T-helper 17 cell (primary cell): ENCODE measurements around the gene SLC38A3. TPM values are rescaled to one million over a fixed set of nuclear protein-coding genes. Genes with fewer than 3 reads are reported as not detected.
"Not testable (repeated sequence)": the region's sequence is repeated elsewhere in the genome, so short reads cannot be mapped to it uniquely, and the experiment has no call there.

Experiments
- ATAC-seq: fragments of 150-1000 bp; cut with Tn5 transposase; 2 replicates; pipeline ENCODE4 v1.10.0; 2021; ENCODE audit warnings: mild to moderate bottlenecking, moderate library complexity
- DNase-seq, 3 donors: peaks; one replicate each; pipeline versions ENCODE4 v3.0.0 to v3.0.0-alpha.2; 2020 to 2021
- H3K9me3 ChIP-seq: one replicate; pipeline ENCODE4 v1.7.0; 2013; ENCODE audit warnings: low read length, mild to moderate bottlenecking; ENCODE audit not compliant: control insufficient read depth, poor library complexity, severe bottlenecking
- H3K27ac Mint-ChIP-seq: one replicate; pipeline ENCODE4 v1.8.0; 2022; ENCODE audit warnings: mild to moderate bottlenecking, moderate library complexity, mixed read lengths
- H3K27me3 Mint-ChIP-seq: one replicate; pipeline ENCODE4 v1.8.0; 2022; ENCODE audit warnings: mixed read lengths
- H3K36me3 Mint-ChIP-seq: one replicate; pipeline ENCODE4 v1.8.0; 2022; ENCODE audit warnings: low read depth, mixed read lengths
- H3K4me1 Mint-ChIP-seq: one replicate; pipeline ENCODE4 v1.8.0; 2022; ENCODE audit warnings: mild to moderate bottlenecking, mixed read lengths
- H3K4me3 Mint-ChIP-seq: one replicate; pipeline ENCODE4 v1.8.0; 2022; ENCODE audit warnings: mild to moderate bottlenecking, moderate library complexity, mixed read lengths
- total RNA-seq, 4 donors: library from RNA in 2 of 4; stranded (reverse) in 2 of 4; gene quantifications; one replicate each; pipeline ENCODE4 v1.2.3 and lab custom pipeline; 2022 to 2026

Gene SLC38A3
- total RNA-seq, 2 donors from 2014 or later: 0.78 TPM; not detected in 1

DNA sequence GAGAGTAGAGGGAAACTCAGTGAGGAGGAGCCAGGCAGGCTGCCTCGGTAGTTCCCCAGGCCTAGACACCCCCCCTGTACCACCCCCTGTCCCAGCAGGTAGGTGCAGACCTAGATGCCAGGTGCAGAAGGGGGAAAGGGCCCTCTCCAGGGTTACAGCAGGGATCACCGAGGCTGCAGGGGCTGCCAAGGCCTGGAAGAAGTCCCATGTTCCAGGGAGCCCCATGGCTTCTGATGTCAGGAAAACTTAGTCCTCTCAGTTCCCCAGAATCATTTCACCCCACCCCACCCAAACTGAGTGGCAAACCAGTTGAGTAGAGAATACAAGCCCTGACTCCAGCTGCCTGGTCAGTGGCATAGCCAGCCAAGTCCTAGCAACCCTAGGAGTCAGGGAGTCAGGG, 56.4 kb downstream of the SLC38A3 start:
- H3K9me3 ChIP-seq: no peaks in the 10 kb centered on the region
- H3K27me3 Mint-ChIP-seq: no peaks in the 10 kb centered on the region
- ATAC-seq: no peak
- H3K36me3 Mint-ChIP-seq: no peaks in the 10 kb centered on the region
- no peak overlapping the region for H3K4me3 Mint-ChIP-seq
- DNase-seq: no peak
- peaks cover 7% of the 10 kb centered on the region for H3K4me1 Mint-ChIP-seq
- no peak overlapping the region for H3K27ac Mint-ChIP-seq

DNA sequence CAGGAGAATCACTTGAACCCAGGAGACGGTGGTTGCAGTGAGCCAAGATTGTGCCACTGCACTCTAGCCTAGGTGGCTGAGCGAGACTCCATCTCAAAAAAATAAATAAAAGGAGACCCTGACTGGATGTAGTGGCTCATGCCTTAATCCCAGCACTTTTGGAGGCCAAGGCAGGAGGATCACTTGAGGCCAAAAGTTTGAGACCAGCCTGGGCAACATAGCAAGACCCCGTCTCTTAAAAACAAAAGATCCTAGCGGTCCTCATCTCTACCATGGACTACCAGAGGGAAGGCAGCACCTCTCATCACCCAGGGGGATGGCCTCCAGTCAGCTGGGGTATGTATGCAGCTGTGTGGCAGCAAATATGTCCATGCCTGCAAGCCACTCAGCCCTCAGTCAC, 57.1 kb downstream of the SLC38A3 start:
- not testable (repeated sequence) for H3K9me3 ChIP-seq, H3K4me3 Mint-ChIP-seq, H3K36me3 Mint-ChIP-seq, H3K27me3 Mint-ChIP-seq, DNase-seq, H3K4me1 Mint-ChIP-seq, H3K27ac Mint-ChIP-seq, ATAC-seq

DNA sequence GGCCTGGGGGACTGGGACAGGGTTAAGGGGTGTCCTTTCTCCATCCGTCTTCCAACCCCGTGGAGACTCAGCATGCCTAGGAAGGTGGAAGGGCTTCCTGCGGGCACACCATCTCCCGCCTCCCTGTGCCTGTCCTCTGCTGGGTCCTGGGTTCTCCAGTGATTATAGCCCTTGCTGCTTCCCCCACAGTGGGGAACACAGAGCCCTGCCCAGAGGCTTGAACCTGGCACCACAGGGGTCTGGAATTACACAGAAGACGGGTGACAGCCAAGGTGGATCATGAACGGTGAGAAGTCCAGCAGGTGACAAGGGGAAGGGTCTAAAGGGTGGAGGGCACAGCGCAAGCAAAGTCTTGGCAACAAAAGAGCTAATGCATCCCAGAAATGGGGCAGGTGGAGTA, 57.7 kb downstream of the SLC38A3 start:
- no peaks in the 10 kb centered on the region for H3K9me3 ChIP-seq
- Mint-ChIP-seq H3K27ac (peak overlapping the region; percentile 68), H3K4me3 (no peak overlapping the region), H3K36me3 (no peaks in the 10 kb centered on the region), H3K4me1 (peaks cover 7% of the 10 kb centered on the region), H3K27me3 (no peaks in the 10 kb centered on the region)
- ATAC-seq (no peak), DNase-seq (no peak)

DNA sequence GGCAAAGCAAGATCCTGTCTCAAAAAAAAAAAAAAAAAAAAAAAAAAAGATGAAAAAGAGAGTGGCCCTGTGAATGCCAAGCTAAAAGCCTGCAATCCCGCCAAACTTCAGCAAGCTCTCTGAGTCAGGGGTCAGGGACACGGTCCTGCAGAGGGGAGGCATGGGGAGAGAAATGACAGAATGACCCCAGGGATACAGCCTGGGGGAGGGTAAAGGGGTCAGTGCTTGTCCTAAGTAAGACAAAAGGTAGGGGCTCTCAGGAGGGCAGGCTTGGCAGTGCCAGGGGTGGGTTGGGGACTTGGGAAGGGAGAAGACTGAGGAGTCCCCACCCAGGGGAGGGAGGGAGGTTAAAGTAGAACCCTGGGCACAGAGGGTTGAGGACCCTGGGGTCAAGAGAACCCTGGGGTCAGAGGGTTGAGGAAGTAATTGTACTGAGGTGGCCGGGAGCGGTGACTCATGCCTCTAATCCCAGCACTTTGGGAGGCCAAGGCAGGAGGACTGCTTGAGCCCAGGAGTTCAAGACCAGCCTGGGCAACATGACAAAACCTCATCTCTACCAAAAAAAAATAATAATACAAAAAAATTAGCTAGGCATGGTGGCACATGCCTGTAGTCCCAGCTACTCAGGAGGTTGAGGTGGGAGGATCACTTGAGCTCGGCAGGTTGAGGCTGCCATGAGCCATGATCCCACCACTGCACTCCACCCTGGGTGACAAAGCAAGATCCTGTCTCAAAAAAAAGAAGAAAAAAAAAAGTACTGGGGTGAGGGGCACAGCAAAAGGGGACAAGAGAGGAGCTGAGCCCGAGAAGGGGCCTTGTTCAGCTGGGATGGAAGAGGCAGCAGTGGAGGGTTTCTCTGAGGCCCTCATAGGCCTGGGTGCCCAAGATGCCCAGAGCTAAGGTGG, 58.7 kb downstream of the SLC38A3 start:
- no peak for ATAC-seq
- H3K27me3 Mint-ChIP-seq: no peaks in the 10 kb centered on the region
- DNase-seq: no peak
- H3K27ac Mint-ChIP-seq: peak overlapping the region; percentile 68
- peaks cover 7% of the 10 kb centered on the region for H3K4me1 Mint-ChIP-seq
- no peaks in the 10 kb centered on the region for H3K9me3 ChIP-seq
- H3K4me3 Mint-ChIP-seq: no peak overlapping the region
- no peaks in the 10 kb centered on the region for H3K36me3 Mint-ChIP-seq

DNA sequence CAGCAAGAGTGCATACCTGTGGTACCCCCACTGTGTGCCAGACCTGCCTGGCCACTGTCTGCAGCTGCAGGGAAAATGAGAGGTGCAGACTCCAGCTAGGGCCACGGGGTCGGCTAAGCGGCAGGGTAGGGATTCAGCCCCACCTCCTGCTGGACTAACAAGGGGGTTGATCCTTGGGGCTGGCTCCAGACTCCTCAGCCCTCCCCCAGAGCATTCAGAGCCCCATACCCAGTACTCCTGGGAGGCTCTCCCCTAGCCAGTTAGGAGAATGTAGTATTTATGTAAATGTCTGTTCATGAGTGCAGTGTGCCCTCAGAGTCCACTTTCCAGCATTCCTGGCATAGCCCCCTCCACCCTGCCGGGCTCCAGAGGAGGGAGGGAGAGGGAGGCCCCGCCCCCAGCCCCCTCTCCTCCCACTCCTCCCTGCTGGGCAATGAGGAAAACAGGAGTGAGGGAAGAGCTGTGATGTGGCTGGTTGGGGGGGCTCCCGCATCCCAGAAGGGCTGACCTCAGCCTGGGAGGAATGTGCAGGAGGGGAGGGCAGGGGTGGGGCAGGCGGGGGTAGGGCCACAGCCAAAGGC, 59.4 kb downstream of the SLC38A3 start:
- no peak overlapping the region for H3K4me3 Mint-ChIP-seq
- no peaks in the 10 kb centered on the region for H3K9me3 ChIP-seq
- DNase-seq (no peak), ATAC-seq (no peak)
- peak overlapping the region; percentile 68 for H3K27ac Mint-ChIP-seq
- peaks cover 3% of the 10 kb centered on the region for H3K4me1 Mint-ChIP-seq
- no peaks in the 10 kb centered on the region for H3K27me3 Mint-ChIP-seq
- H3K36me3 Mint-ChIP-seq: no peaks in the 10 kb centered on the region

DNA sequence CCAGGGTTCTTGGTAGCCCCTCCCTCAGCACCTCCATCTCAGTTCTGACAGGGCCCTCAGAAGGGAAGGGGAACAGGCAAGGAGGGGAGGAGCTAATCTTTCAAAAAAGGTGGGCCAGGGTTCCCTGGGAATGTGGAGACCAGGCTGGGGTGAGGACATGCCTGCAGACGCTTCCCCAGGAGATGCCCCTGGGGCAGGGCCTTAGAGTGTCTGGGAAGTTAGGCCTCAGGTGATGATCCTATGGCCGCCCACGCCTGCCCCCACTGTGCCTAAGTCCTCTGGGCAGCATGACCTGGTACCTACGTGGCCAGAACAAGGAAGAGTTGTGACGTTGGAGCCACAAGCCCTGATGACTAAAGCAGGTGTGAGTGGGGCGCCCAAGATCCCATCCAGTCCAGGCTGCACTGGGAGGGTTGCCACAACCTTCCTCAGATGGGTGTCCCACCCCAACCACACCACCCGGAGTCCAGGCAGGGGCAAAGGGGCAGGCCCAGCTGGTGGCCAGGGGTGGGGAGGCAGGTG, 60.0 kb downstream of the SLC38A3 start:
- H3K27ac Mint-ChIP-seq: no peak overlapping the region
- no peak for ATAC-seq
- H3K36me3 Mint-ChIP-seq: no peaks in the 10 kb centered on the region
- no peak overlapping the region for H3K4me3 Mint-ChIP-seq
- no peak for DNase-seq
- H3K27me3 Mint-ChIP-seq: no peaks in the 10 kb centered on the region
- no peaks in the 10 kb centered on the region for H3K4me1 Mint-ChIP-seq
- H3K9me3 ChIP-seq: no peaks in the 10 kb centered on the region

DNA sequence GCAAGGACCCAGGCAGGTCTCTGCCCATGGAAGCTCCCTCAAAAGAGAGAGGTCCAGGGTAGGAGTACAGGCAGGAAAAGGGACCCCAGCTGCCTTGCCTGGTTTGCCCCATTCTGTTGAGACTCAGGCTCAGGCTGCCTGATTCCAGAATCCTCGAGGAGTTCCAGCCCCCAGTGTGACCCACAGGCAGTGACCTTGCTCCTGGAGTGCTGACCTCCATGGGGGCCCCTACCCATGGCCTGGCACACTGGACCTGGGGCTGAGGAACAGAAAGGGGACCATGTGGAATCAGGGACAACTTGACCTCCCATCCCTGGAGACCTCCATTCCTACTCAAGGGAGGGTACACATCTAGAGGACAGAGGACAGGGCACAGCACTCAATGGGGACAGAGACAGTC, 60.5 kb downstream of the SLC38A3 start:
- H3K27ac Mint-ChIP-seq: no peak overlapping the region
- H3K4me1 Mint-ChIP-seq: no peaks in the 10 kb centered on the region
- no peak overlapping the region for H3K4me3 Mint-ChIP-seq
- DNase-seq (no peak), ATAC-seq (no peak)
- H3K9me3 ChIP-seq: no peaks in the 10 kb centered on the region
- no peaks in the 10 kb centered on the region for H3K27me3 Mint-ChIP-seq
- H3K36me3 Mint-ChIP-seq: no peaks in the 10 kb centered on the region

DNA sequence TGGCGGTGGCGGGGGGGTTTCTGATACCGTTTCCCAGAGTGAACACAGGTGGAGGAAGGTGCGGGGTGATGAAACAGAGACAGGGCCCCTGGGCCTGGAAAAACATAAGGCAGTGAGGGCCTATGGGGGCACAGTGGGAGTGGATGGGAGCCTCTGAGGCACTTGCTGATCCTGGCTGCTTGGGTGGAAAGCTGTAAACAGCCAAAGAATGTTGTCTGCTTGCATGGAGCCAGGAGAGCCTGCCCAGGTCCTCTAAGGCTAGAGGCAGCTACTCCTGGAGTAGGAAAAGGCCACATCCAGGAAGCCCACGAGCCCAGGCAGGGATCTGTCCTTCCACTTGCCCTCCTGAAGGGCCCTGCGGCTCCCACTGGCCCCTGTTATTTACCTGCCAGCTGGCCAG, 60.9 kb downstream of the SLC38A3 start:
- ATAC-seq (no peak), DNase-seq (no peak)
- H3K9me3 ChIP-seq: no peaks in the 10 kb centered on the region
- Mint-ChIP-seq H3K4me3 (no peak overlapping the region), H3K4me1 (no peaks in the 10 kb centered on the region), H3K36me3 (no peaks in the 10 kb centered on the region), H3K27ac (no peak overlapping the region), H3K27me3 (no peaks in the 10 kb centered on the region)

DNA sequence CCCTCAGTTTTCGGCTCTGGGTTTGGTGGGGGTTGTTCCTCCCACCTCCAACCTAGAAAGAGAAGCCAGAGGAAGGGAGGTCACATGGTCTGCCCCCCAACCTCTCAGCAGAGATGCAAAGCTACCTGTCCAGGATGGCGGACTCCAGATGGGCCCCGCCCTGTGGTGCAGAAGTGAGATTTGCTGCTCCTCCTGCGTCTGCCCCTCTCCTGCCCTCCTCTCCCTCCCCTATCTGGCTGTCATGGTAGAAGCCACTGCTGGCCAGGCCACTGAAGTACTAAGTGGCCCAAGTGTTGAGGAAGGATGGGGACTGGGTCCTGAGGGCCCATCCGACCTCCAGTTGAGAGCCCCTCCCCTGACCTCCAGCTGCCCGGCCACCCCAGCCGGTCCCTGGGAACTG, 61.8 kb downstream of the SLC38A3 start:
- ATAC-seq: no peak
- H3K36me3 Mint-ChIP-seq: no peaks in the 10 kb centered on the region
- no peak overlapping the region for H3K27ac Mint-ChIP-seq
- H3K4me1 Mint-ChIP-seq: peaks cover 2% of the 10 kb centered on the region
- DNase-seq: no peak
- H3K27me3 Mint-ChIP-seq: no peaks in the 10 kb centered on the region
- H3K9me3 ChIP-seq: no peaks in the 10 kb centered on the region
- H3K4me3 Mint-ChIP-seq: no peak overlapping the region

DNA sequence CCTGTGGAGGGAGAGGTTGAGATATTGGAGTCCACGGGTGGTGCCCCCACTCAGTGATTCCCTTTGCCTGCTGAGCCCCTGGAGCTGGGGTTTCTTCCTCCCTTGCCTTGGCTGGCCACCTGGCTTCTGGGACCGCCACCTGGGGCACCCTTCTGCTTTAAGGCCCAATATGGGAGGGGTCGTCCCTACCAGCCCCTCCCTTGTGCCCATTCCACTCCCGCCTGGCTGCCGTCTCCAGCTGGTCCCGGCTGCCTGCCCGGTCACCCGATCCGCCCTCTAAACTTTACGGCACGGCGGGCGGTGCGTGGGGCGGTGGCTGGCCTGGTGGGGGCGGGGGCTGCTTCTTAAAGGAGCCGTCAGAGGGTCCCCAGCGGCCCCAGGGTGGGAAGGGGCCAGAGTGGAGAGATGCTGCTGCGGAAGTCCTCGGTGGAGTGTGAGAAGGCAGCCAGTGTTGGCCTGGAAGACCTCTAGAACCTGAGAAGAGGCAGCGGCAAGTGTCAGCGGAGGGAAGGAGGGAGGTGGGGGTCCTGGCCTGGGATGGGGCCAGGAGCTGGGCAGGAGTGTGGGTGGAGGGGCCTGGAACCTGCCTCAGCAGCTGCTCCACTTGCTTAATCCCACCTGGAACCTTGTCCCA, 62.3 kb downstream of the SLC38A3 start:
- Mint-ChIP-seq H3K27me3 (no peaks in the 10 kb centered on the region), H3K36me3 (no peaks in the 10 kb centered on the region), H3K4me3 (no peak overlapping the region), H3K4me1 (peaks cover 4% of the 10 kb centered on the region), H3K27ac (no peak overlapping the region)
- H3K9me3 ChIP-seq: no peaks in the 10 kb centered on the region
- DNase-seq (no peak), ATAC-seq (no peak)

DNA sequence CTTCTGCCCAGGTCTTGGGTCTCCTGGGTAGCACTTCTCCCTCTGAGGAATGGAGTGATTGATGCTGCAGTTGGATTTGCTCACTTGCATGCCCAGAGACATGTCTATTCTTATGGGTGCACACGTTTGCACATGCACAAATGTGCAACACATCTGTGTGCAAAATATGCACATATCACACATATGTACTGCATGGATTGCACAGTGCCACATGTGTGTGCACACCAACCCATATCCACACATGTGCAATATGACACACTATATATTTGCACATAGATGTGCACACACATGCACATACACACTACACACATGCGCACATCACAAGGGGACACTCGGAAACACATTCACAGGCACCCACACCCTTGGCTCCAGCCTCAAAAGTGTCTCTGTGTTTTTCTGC, 63.2 kb downstream of the SLC38A3 start:
- Mint-ChIP-seq H3K27ac (no peak overlapping the region), H3K4me1 (peaks cover 7% of the 10 kb centered on the region), H3K27me3 (peaks cover 5% of the 10 kb centered on the region), H3K4me3 (no peak overlapping the region), H3K36me3 (peaks cover 3% of the 10 kb centered on the region)
- no peak for ATAC-seq
- no peak for DNase-seq
- H3K9me3 ChIP-seq: no peaks in the 10 kb centered on the region

DNA sequence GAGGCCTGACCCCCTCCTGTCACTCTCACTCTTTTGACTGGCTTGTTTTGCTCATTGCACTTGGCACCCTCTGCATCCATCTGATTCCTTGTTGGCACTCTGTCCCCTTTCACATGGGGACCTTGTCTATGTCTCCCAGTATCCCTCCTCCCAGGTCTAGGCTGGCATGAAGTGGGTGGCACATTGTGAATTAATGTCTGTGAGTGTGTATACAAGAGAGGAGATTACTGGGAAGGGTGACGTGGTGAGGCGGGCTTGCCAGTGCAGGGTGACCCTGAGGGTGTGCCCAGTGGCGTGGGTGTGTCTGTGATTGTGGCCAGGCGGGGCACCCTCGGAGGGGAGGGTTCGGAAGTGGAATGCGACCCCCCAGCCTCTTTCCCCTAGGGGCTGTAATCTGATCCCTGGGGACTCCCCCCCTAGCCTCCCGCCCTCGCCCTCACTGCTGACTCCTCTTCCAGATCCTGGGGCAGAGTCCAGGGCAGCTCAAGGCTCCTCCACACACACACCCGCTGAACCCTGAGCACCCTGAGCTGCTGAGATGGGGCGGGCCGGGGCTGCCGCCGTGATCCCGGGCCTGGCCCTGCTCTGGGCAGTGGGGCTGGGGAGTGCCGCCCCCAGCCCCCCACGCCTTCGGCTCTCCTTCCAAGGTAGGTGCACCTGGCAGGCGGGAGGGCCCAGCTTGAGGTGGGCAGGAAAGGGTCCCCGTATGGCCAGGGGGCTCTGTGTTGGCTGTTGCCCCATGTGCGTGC, 63.8 kb downstream of the SLC38A3 start, which contains the start of gene SEMA3B:
Gene SEMA3B (plus strand): TSS at position 445 of the 749 bp plus-strand sequence. CDS start 94 bp downstream, at position 539.
- H3K27me3 Mint-ChIP-seq: peaks cover 6% of the 10 kb centered on the region

DNA sequence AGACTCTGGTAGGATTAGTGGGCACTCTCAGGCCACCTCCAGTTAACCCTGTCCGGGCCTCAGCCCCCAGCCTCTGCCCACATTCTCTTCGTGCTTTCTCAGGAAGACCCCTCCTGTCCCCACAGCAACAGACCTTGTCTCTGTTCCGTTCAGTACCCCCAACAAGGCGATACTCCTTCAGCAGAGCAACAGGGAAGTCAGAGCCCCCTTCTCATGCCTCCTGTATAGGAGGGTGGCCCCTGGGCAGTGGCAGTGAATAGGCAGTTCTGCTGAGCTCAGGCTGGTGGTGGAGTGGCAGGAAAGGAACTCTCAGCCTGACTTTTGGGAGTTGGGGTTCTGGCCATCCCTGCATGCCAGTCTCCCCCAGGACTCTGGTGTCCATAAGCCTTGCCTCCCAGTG, 64.4 kb downstream of the SLC38A3 start:
- Mint-ChIP-seq H3K27me3 (peaks cover 12% of the 10 kb centered on the region), H3K4me3 (no peak overlapping the region), H3K36me3 (peaks cover 6% of the 10 kb centered on the region), H3K4me1 (peaks cover 11% of the 10 kb centered on the region), H3K27ac (no peak overlapping the region)
- no peaks in the 10 kb centered on the region for H3K9me3 ChIP-seq
- ATAC-seq (no peak), DNase-seq (no peak)

More for the DNA sequence above, 63.8 kb downstream of the SLC38A3 start, which contains the start of gene SEMA3B:
- DNase-seq (no peak), ATAC-seq (no peak)
- Mint-ChIP-seq H3K36me3 (peaks cover 3% of the 10 kb centered on the region), H3K27ac (no peak within 1 kb of the TSS), H3K4me3 (peak within 1 kb of the TSS; percentile 62), H3K4me1 (peaks cover 7% of the 10 kb centered on the region)
- H3K9me3 ChIP-seq: no peaks in the 10 kb centered on the region
